Neural crest cell (in vitro differentiated cells): ENCODE data around the gene HS3ST6. TPM values are rescaled to one million over a fixed set of nuclear protein-coding genes. Genes with fewer than 3 reads are reported as not detected.

ENCODE experiments used
- DNase-seq: peaks from one replicate; pipeline ENCODE4 v3.0.0; 2021; ENCODE audit warnings: low read depth, mixed read lengths, low spot score
- H3K27ac Mint-ChIP-seq: one replicate; pipeline ENCODE4 v1.8.0; 2021; ENCODE audit warnings: mild to moderate bottlenecking, mixed read lengths; ENCODE audit not compliant: unreplicated experiment
- H3K27me3 Mint-ChIP-seq: 2 replicates; pipeline ENCODE4 v1.8.0; 2021; ENCODE audit warnings: low read depth, mild to moderate bottlenecking, mixed read lengths
- H3K36me3 Mint-ChIP-seq: 2 replicates; pipeline ENCODE4 v1.8.0; 2021; ENCODE audit warnings: low read depth, mild to moderate bottlenecking, mixed read lengths
- H3K4me1 Mint-ChIP-seq: 2 replicates; pipeline ENCODE4 v1.8.0; 2021; ENCODE audit warnings: mixed read lengths
- H3K4me3 Mint-ChIP-seq: one replicate; pipeline ENCODE4 v1.8.0; 2021; ENCODE audit warnings: mild to moderate bottlenecking, mixed read lengths
- H3K9me3 Mint-ChIP-seq: 2 replicates; pipeline ENCODE4 v1.8.0; 2021; ENCODE audit warnings: mixed read lengths
- CTCF ChIP-seq: fragments of 200-600 bp; sonication (generic); conservative IDR thresholded peaks from 2 replicates; pipeline ENCODE4 v1.5.0; 2021; ENCODE audit warnings: antibody characterized with exemption, mild to moderate bottlenecking
- total RNA-seq: library from RNA; stranded (reverse); gene quantifications from 2 replicates; pipeline ENCODE4 v1.2.1, GENCODE V29; 2021

HS3ST6 gene
- total RNA-seq, 1 donor from 2014 or later, result not detected

- no peaks in the 10 kb centered on the region for H3K9me3 Mint-ChIP-seq
- no peaks in the 10 kb centered on the region for H3K4me1 Mint-ChIP-seq
- no peaks in the 10 kb centered on the region for H3K36me3 Mint-ChIP-seq
- no peak overlapping the region for H3K4me3 Mint-ChIP-seq
- peaks cover 75% of the 10 kb centered on the region for H3K27me3 Mint-ChIP-seq
- TF ChIP-seq CTCF, result no peak
- H3K27ac Mint-ChIP-seq, result no peak overlapping the region
- no peak for DNase-seq
Measured at GRCh38 chr16:1865902-1866690, 52.1 kb downstream of the HS3ST6 start.

GRCh38 chr16:1863681-1864460, 54.3 kb downstream of the HS3ST6 start:
- no peak for DNase-seq
- H3K27ac Mint-ChIP-seq, result no peak overlapping the region
- H3K4me1 Mint-ChIP-seq, result no peaks in the 10 kb centered on the region
- H3K27me3 Mint-ChIP-seq, result peaks cover 80% of the 10 kb centered on the region
- H3K4me3 Mint-ChIP-seq, result no peak overlapping the region
- peak; percentile 83 for TF ChIP-seq CTCF
- no peaks in the 10 kb centered on the region for H3K9me3 Mint-ChIP-seq
- no peaks in the 10 kb centered on the region for H3K36me3 Mint-ChIP-seq

GRCh38 chr16:1862394-1862793, 55.8 kb downstream of the HS3ST6 start:
- no peak overlapping the region for H3K27ac Mint-ChIP-seq
- peaks cover 93% of the 10 kb centered on the region for H3K27me3 Mint-ChIP-seq
- no peaks in the 10 kb centered on the region for H3K36me3 Mint-ChIP-seq
- H3K4me3 Mint-ChIP-seq, result no peak overlapping the region
- no peak for DNase-seq
- TF ChIP-seq CTCF, result no peak
- H3K4me1 Mint-ChIP-seq, result peaks cover 1% of the 10 kb centered on the region
- H3K9me3 Mint-ChIP-seq, result no peaks in the 10 kb centered on the region

- peaks cover 95% of the 10 kb centered on the region for H3K27me3 Mint-ChIP-seq
Measured at GRCh38 chr16:1861730-1862129, 56.5 kb downstream of the HS3ST6 start.

More at GRCh38 chr16:1861730-1862129, 56.5 kb downstream of the HS3ST6 start:
- no peak for TF ChIP-seq CTCF
- H3K4me1 Mint-ChIP-seq, result peaks cover 6% of the 10 kb centered on the region
- H3K4me3 Mint-ChIP-seq, result no peak overlapping the region
- H3K36me3 Mint-ChIP-seq, result no peaks in the 10 kb centered on the region
- no peak for DNase-seq
- H3K9me3 Mint-ChIP-seq, result no peaks in the 10 kb centered on the region
- H3K27ac Mint-ChIP-seq, result no peak overlapping the region

Other genes with a start within 250 kb of the HS3ST6 start
- gene JPT2, start 240.1 kb downstream of the HS3ST6 start, total RNA-seq, result 247 and 261 TPM in 2 replicates
- 111 and 113 TPM in 2 replicates for gene MAPK8IP3, start 212.2 kb downstream of the HS3ST6 start, total RNA-seq
- 35.0 and 38.0 TPM in 2 replicates for gene NME3, start 146.9 kb downstream of the HS3ST6 start, total RNA-seq
- 36.5 and 37.0 TPM in 2 replicates for gene EME2, start 145.6 kb downstream of the HS3ST6 start, total RNA-seq
- gene MRPS34, start 145.3 kb downstream of the HS3ST6 start, total RNA-seq, result 135 and 141 TPM in 2 replicates
- 23.1 and 23.8 TPM in 2 replicates for gene SPSB3, start 135.8 kb downstream of the HS3ST6 start, total RNA-seq
- gene NUBP2, start 135.5 kb downstream of the HS3ST6 start, total RNA-seq, result 71.0 and 73.8 TPM in 2 replicates
- 0.14 TPM in 1 of 2 replicates, not detected in the other for gene IGFALS, start 124.7 kb downstream of the HS3ST6 start, total RNA-seq
- gene HAGH, start 91.6 kb downstream of the HS3ST6 start, total RNA-seq, result 31.1 TPM in 2 replicates
- gene FAHD1, start 91.2 kb downstream of the HS3ST6 start, total RNA-seq, result 27.2 and 28.0 TPM in 2 replicates
- not detected in 2 replicates for gene MEIOB, start 46.3 kb downstream of the HS3ST6 start, total RNA-seq
- gene MSRB1, start 24.8 kb upstream of the HS3ST6 start, total RNA-seq, result 29.8 and 30.5 TPM in 2 replicates
- not detected in 2 replicates for gene RPL3L, start 36.3 kb upstream of the HS3ST6 start, total RNA-seq
- 128 TPM in 2 replicates for gene NDUFB10, start 41.1 kb upstream of the HS3ST6 start, total RNA-seq
- gene RPS2, start 46.4 kb upstream of the HS3ST6 start, total RNA-seq, result 3,479 and 3,508 TPM in 2 replicates
- not detected in 2 replicates for gene RNF151, start 48.4 kb upstream of the HS3ST6 start, total RNA-seq
- gene TBL3, start 53.6 kb upstream of the HS3ST6 start, total RNA-seq, result 39.5 and 39.6 TPM in 2 replicates
- 0.63 and 0.75 TPM in 2 replicates for gene NOXO1, start 63.1 kb upstream of the HS3ST6 start, total RNA-seq
- gene GFER, start 65.8 kb upstream of the HS3ST6 start, total RNA-seq, result 42.5 and 43.3 TPM in 2 replicates
- 2.1 and 2.2 TPM in 2 replicates for gene SYNGR3, start 71.6 kb upstream of the HS3ST6 start, total RNA-seq
- 55.7 and 62.5 TPM in 2 replicates for gene ZNF598, start 91.4 kb upstream of the HS3ST6 start, total RNA-seq
- gene NPW, start 101.4 kb upstream of the HS3ST6 start, total RNA-seq, result 0.82 and 1.3 TPM in 2 replicates
- 7.6 and 8.1 TPM in 2 replicates for gene NHERF2, start 108.5 kb upstream of the HS3ST6 start, total RNA-seq
- gene NTHL1, start 129.4 kb upstream of the HS3ST6 start, total RNA-seq, result 50.7 and 51.9 TPM in 2 replicates
- 175 and 180 TPM in 2 replicates for gene TSC2, start 129.6 kb upstream of the HS3ST6 start, total RNA-seq
- 108 and 115 TPM in 2 replicates for gene PKD1, start 217.5 kb upstream of the HS3ST6 start, total RNA-seq
- gene RAB26, start 230.2 kb upstream of the HS3ST6 start, total RNA-seq, result 0.64 and 0.98 TPM in 2 replicates
- 82.2 and 85.5 TPM in 2 replicates for gene TRAF7, start 237.4 kb upstream of the HS3ST6 start, total RNA-seq